Activated T-cell treated with anti-CD3 and anti-CD28 coated beads for 24 hours (primary cell): ENCODE measurements around the gene SMARCC2.
A peak's percentile ranks its signal among the peaks of the same experiment; 100 is the strongest.
"Not testable (repeated sequence)": the region's sequence is repeated elsewhere in the genome, so short reads cannot be mapped to it uniquely, and the experiment has no call there.

Experiments
- DNase-seq: peaks from one replicate; pipeline ENCODE4 v3.0.0-alpha.2; 2020; ENCODE audit warnings: low read depth

Gene SMARCC2

DNA sequence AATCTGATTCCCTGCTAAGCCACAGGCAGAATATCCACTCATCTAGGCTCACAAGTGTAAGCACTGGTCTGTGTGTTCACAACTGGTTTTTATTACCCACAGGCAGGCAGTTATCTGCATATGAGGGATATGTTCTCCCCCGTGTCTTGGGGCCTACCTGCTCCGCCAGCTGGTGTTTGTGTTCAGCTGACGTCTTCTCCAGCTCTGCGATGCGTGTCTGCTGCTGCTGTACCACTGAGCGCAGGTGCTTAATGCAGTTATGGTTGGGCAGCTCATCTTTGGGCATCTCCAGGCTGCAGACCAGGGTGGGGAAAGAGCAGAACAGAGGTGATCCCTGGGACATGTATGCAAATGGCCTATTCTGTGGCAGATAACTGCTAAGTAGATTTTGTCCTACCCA lies 18.7 kb upstream of the SMARCC2 start:
- no peak for DNase-seq

DNA sequence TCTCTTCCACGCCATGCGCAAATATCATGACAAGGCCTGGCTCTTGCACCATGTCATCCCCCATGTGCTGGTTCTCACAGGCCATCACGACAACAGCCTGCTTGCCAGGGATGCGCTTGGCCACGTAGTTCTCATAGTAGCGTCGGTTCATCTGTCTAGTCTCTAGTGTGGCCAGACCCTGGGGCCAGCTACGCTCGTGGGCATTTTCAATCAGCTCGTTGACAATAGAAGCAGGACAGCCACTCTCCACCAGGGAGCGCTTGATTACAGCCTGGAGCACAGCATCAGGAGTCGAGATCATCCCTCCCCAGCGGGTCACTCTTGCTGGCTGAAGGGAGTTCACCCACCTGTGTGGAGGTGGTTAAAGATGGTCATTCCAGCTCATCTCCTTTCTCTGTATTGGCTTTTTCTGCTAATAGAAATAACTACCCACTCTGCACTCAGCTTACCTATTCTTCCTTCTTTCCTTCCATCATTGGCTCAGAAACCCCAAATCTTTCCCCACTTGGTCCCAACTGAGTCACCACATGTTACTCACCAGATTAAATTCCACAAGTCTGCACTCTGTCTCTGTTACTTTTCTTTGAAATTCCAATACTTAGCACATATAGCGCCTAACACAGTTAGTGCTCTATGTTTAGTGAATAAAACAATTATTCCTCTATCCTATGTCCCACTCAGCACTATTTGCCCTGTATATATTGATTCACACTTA lies 17.3 kb upstream of the SMARCC2 start:
- DNase-seq: no peak

DNA sequence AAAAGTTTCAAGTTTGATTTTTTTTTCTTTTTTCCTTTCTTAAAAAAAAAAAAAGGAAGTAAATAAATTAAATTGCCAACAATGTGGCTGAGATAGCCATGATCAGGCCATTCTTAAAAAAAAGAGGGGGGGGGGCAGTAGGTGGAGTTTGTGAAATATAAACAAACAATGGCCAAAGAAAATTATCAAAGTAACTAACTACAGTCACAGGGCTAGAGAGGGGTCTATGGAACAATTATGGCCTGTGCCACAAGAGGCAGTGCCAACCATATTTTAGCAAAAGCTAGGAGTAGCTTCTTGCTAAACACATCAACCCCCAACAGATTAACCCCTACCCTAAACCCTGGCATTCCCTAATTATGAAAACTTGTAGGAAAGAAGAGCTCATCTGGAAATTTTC lies 16.2 kb upstream of the SMARCC2 start:
- no peak for DNase-seq

DNA sequence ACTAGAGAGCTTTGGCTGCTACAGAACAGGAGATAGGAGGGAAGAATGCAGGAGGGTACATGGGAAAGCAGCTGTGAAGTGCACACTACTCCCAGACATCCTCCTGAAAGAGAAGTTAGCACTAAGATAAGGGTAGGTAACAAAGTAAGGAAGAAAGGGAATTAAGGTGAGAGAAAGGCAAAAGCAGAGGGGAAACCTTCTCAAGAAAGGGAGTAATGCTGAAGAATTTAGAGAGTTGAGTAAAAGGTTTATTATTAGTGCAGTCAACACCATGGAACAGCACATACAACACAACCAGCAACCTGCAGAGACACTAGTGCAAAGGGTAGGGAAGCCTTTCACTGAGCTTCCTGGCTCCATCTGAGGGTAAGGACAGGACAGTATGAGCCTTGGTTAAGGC lies 15.0 kb upstream of the SMARCC2 start:
- DNase-seq: no peak

DNA sequence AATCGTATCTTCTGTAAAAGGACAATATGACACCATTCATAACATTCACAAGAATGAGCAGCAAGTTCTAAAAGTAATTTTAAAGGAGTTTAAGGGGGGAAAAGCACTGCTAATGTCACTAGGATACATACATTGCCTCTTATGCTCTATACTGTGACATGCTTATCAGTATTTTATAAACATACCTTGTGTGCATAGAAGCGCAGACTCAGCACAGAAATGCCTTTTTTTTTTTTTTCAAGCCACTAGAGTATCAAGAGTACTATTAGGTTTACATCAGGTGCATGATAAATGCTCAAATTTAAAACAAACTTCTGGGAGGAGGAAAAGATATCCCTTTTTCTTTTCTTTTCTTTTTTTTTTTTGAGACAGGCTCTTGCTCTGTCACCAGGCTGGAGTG lies 13.6 kb upstream of the SMARCC2 start:
- DNase-seq: no peak

DNA sequence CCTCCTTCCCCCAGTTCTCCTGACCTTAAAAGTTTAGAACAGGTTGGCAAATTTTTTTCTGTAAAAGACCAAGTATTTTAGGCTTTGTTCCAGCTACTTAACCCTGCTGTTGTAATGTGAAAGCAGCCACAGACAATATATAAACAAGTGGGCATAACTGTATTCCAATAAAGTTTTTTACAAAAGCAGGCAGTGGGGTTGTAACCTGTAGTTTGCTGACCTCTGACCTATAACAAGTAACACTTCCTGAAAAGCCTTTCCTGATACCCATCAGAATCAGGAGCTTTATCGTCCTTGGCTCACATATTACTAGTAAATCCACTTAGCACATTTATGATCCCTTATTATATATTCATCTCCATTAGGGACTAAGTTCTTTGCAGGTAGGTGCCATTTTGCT lies 13.1 kb upstream of the SMARCC2 start:
- DNase-seq: no peak

DNA sequence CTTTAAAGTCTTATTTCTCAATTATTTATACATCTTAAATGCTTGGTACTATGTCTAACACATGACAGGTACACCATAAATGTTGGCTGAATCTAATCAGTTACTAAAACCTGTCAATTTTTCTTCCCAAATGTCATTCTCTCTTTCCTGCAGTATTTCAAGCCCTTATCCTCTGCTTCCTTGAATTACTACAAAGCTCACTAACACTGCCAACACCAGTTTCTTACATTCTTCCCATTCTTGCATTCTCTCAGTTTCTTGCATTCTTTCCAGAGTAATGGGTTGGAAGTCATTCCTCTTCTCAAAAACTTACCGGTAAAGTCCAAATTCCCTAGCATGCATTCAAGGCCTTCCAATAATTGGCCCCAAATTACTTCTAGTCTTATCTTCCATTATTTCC lies 9.6 kb upstream of the SMARCC2 start:
- DNase-seq: no peak

DNA sequence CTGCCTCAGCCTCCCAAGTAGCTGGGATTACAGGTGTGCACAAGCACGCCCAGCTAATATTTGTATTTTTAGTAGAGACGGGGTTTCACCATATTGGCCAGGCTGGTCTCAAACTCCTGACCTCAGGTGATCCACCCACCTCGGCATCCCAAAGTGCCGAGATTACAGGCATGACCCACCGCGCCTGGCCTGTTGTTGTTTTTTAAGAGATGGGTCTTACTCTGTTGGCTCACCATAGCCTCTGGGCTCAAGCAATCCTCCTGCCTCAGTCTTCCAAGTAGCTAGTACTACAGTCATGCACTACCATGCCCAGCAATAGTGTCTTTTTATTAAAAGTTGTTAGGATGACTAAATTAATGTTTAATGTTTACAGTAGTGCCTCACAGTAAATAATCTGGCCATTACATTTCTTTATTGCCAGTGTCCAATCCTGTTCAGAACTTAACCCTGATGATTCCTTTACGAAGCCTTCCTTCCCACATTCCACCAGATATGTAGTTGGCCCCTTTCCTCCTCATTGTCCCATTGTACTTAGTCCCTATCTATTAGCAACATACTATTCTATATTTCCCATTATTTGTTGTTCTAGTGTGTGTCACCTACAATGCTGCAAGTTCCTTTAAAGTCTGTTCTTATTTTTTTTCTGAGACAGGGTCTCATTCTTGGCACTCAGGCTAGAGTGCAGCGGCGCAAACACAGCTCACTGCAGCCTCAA lies 8.8 kb upstream of the SMARCC2 start:
- no peak for DNase-seq

DNA sequence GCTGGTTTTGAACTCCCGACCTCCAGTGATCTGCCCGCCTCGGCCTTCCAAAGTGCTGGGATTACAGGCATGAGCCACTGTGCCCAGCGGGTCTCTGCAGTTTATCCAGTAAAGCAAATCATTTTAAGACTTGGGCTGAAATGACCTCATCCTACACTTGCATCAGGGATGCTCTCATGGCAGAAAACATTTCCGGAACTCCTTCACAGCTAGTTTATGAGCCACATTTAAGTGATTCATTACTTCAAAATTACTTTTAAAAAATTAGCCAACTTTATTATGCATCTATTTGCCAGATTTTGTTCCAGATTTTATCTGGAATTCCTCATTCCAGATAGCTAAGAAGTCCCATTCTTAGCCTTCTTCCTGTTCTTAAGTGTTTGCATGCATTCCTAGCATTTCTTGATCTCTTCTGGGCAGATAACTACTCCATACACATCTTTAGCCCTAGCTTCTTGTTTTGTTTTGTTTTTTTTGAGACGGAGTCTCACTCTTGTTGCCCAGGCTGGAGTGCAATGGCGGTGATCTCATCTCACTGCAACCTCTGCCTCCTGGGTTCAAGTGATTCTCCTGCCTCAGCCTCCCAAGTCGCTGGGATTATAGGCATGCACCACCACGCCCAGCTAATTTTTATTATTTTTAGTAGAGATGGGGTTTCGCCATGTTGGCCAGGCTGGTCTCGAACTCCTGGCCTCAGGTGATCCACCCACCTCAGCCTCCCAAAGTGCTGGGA lies 7.7 kb upstream of the SMARCC2 start:
- not testable (repeated sequence) for DNase-seq

DNA sequence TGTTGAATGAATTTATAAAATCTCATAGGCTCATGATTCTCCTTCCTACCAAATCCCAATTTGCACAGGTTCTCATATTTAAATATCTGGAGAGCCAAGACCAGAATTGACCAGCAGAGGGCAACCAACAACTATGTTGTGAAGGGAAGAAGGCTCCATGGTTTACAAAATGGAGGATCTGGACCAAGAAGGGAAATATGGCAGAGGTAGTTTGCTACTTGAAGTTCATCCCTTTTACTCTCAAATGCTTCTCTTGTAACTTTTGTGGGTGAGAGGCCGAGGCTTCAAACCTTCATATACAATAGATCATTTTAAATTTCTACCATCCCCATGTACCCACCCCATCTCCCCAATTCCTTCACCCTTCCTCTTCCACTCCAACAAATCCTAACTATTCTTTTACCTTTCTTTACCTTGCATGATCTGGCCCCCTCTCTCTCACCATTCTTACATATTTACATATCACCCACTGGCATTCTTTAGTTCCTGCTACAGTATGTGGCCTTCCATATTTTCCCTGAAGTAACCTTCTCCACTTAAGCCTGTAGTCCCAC lies 3.8 kb upstream of the SMARCC2 start:
- peak; percentile 72 for DNase-seq

DNA sequence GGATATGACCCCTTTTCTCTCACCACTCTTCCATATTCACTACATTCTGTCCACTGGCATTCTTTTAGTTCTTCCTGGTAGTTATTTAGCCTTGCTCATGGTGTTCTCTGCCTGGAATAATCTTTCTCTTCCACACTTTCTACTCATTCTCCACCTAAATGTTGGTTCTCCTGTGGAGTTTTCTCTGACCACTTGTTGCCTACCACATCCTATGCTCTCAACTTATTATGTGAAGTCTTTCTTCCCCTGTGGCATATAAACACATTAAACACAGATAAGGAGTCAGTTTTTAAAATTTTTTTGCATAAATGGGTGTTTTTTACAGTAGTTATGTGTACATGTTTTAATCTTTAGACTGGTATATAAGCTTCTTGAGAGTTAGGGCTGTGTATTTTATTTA lies 3.3 kb upstream of the SMARCC2 start:
- no peak for DNase-seq

DNA sequence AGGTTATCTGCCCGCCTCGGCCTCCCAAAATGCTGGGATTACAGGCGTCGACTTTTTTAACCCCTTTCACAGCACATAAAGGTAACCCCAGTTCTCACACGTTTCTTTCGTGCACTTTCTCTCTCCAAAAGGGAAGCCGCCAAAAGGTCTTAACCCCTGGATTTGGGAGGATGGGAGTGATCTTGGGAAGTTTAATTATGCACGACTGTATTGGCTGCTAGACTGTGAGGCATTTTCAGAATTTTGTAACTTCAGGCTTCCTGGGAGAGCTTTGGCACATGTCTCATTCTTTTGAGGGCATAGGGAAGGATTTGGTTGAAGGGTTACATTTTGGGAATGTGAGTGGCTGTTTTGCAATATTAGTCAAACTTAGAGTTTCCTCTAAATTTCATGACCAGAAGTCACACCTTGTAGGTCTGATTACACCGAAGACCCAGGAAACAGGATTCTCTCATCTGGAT lies 1.4 kb upstream of the SMARCC2 start:
- no peak for DNase-seq

DNA sequence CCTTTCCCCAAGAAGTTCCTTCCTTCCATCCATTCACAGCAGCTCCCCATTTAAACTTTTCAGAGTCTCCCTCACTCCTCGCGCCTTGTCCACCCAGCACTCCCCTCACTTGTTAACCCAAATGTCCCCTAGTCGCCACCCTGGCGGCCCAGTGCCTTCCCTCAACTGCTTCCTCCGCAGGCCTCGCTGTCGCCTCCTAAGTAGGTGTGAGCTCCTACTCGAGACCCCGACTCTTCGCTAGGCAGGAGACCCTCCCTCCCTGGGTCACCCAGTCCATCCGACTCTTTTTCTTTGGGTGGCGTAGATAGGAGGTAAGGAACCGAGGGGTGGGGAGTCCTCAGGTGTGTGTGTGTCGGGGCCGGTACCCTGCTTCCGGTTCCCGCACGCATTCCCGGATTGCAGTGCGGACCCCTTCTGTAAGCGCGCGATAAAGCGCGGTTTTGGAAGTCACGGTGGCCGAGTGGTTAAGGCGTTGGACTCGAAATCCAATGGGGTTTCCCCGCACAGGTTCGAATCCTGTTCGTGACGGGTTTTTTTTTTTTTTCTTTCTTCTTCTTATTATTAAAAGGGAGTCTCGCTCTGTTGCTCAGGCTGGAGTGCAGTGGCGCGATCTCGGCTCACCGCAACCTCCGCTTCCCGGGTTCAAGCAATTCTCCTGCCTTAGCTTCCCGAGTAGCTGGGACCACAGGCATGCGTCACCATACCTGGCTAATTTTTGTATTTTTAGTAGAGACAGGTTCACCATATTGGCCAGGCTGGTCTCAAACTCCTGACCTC lies 823 bp upstream of the SMARCC2 start:
- peak; percentile 92 for DNase-seq

DNA sequence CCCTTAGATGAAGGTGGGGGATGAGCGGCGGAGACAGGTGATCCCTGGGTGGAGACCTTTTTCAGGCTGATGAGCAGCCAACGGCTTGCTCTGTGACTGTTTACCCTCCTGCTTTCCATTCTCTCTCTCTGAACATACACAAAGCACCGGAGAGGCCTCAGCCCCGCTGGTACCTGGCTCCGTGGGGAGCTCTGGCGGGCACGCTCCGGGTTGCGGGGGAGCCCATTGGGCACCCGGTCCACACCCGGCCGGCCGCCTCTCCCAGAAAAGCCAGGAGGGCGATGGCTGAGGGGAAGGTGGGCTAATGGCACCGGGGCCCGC lies 545 bp downstream of the SMARCC2 start:
- DNase-seq: no peak

DNA sequence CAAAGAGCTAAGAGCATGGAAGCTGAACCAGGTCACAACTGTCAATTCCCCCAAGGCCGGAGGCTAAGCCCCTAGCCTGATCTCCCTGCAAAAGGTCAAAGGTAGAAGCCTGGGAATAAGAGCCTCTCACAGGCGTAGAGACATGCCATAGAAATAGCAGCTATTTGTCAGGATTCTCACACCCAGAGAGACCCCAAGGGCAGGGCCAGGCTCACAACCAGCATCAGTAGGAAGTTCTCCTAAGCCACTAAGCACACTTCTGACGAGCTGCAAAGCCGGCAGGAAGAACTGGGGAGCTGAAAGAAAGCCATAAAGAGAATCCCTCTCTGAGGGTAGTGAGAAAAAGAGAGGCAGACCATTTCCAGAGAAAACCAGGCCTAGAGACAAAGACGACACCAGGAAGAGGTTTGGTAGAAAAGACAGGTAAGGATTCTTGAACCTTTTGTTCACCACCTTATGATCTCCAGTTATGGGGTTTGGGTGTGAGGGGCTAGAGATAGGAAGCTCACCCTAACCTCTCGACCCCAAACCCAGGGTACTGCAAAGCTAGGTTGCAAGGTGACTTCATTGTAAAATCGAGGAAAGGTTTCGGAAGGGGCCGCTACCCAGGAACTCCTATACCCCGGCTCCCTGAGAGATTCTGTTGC lies 1.0 kb downstream of the SMARCC2 start:
- DNase-seq: no peak

DNA sequence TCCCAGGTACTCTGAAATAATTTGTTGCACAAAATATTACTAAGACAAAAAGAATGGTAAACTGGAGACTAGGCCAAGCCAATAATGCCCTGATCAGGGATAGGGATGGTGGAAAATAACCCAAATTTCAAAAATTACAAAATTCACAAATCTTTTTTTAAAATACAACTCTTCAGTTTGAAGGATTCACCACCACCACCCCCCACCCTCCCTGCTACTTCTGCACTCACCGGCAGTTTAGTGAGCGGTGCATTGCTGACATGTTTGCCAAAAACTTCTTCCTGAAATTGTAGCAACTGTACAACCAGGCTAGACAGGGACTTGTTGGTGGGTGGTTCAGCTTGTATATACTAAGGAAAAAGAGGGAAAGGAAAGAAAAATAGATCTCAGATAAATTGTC lies 2.3 kb downstream of the SMARCC2 start:
- DNase-seq: no peak

DNA sequence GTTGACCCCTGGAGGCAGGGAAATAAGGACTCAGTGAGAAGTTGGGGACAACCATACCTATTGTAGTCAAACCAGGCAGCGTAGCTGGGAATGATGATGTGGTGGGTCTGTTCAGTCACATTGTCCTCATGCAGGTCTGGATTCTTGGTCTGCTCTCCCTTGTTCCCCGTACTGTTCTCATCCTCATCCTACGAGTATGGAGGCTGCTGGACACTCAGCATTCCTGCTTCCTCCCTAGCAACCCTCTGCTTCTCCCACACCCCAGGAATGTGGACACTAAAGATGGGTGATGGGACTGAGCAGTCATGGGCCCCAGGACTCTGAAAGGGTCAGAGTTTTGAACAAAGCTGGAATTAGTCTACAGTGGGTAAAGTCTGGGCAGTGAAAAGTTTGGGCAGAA lies 10.9 kb downstream of the SMARCC2 start:
- DNase-seq: no peak

DNA sequence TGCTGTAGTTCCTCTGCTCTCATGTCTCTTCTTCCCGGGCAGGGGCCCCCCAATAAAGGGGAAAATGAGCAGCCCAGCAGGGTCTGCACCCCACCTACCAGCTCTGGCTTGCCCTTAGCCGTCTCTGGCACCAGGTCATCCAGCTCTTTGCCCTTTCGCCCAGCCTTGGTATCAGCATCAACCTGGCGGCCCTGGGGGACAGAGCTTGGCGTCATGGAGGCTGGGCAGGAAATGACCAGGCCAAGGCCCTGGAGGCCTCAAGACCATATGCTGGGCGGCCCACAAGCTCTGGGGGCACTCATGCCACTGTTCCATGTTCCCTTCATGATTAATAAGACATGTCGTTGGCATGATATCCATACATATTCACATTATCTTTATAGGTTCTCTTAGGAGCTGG lies 16.4 kb downstream of the SMARCC2 start:
- no peak for DNase-seq

DNA sequence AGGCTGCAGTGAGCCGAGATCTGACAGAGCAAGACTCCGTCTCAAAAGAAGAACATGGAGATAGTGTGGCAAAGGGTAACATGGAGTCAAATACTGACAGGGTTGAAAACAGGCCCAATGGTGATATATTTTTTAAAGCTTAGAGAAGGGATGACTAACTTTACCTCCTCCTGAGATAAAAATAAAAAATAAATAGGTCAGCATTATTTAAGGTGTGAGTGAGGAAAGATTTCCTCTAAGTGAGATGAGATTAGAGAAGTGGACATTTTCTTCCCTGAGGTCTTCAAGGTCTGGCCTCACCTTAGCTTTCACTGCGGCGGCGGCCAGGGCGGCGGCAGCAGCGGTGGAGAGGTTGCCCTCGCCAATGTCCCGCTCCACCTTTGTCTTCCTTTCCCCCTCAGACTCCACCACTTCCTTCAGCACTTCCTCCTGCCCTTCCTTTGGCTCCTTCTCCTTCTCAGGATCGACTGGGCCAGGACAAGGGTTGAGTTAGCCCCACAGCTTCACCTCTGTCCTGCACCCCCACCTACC lies 20.0 kb downstream of the SMARCC2 start:
- no peak for DNase-seq

DNA sequence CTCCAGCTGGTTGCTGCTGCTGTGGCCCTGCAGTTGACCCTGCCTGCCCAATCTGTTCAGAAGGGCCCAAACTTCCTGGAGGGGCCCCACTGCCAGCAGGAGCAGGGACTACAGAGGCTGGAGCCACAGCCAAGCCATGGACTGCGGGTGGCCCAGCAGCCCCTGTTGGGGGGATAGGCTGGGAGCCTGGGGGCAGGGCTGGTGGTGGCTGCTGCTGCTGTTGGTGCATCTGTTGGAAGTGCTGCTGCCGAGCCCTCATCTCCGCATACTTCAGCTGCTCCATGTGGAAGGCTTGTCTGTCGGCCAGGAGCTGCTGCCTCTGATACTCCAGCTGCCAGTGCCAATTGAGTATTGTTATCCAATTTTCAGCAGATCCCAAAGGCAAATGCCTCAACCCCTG lies 23.9 kb downstream of the SMARCC2 start:
- no peak for DNase-seq

DNA sequence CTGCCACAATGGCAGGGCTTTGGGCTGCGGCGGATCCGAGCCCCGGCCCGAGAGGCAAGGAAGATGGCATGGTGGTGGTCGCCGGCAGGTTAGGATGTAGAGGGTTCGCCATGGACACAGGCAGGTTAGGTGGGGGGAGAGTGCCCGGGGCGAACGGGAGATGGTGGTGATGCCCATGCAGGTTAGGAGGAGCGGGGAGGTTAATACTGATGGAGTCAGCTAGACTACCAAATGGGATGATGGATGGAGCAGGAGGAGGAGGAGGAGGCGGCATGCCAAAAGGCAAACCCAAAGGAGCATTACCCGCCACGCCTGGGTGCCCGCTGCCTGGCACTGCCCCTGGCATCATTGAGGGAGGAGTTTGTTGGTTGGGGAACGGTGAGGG lies 24.9 kb downstream of the SMARCC2 start:
- no peak for DNase-seq
